Esophagus (tissue), 2 donors: ENCODE measurements around the gene SPATA16. TPM values are rescaled to one million over a fixed set of nuclear protein-coding genes. Genes with fewer than 3 reads are reported as not detected.
"Not testable (repeated sequence)": the region's sequence is repeated elsewhere in the genome, so short reads cannot be mapped to it uniquely, and the experiment has no call there.

Experiments used
- H3K27ac ChIP-seq, 2 donors: one replicate each; pipeline ENCODE4 v1.5.1; 2013; ENCODE audit warnings: low read depth in 2 of 2, mild to moderate bottlenecking in 2 of 2, inconsistent platforms in 1 of 2, low read length in 1 of 2, moderate library complexity in 1 of 2
- H3K27me3 ChIP-seq, 2 donors: one replicate each; pipeline ENCODE4 v1.6.1; 2013; ENCODE audit warnings: low read length in 2 of 2, control low read depth in 1 of 2, mild to moderate bottlenecking in 1 of 2; ENCODE audit not compliant: insufficient read depth in 2 of 2, control insufficient read depth in 1 of 2
- H3K36me3 ChIP-seq, 2 donors: one replicate each; pipeline ENCODE4 v1.6.1; 2013; ENCODE audit warnings: low read length in 1 of 2; ENCODE audit not compliant: control insufficient read depth in 2 of 2, insufficient read depth in 2 of 2
- H3K4me1 ChIP-seq, 2 donors: one replicate each; pipeline ENCODE4 v1.6.1; 2013; ENCODE audit warnings: low read length in 1 of 2; ENCODE audit not compliant: control insufficient read depth in 2 of 2, insufficient read depth in 2 of 2
- H3K4me3 ChIP-seq, 2 donors: one replicate each; pipeline ENCODE4 v1.5.1; 2013; ENCODE audit warnings: low read length in 2 of 2, mild to moderate bottlenecking in 2 of 2, low read depth in 1 of 2, moderate library complexity in 1 of 2
- H3K9me3 ChIP-seq, 2 donors: one replicate each; pipeline ENCODE4 v1.6.1; 2013; ENCODE audit warnings: mild to moderate bottlenecking in 2 of 2, low read depth in 1 of 2, low read length in 1 of 2, moderate library complexity in 1 of 2; ENCODE audit not compliant: control insufficient read depth in 2 of 2, insufficient read depth in 1 of 2
- WGBS, 2 donors: extraction: QIAGEN DNeasy Blood & Tissue Kit; methylation state at CpG; one replicate each; pipeline ENCODE4 v1.1.7; 2013; 5-methylcytosine and 5-hydroxymethylcytosine counted together
- polyA plus RNA-seq, 2 donors: library from polyadenylated mRNA; stranded (reverse); fragments of 200-250 nt; gene quantifications; one replicate each; pipeline ENCODE4 v1.2.3, GENCODE V29; 2013
- donor health status: healthy with polysubstance abuse.
- donor health status: Bipolar disorder and iron deficiency.

SPATA16 gene
- polyA plus RNA-seq, 2 donors = not detected

GRCh38 chr3:172882563-172882962 lies 258.5 kb downstream of the SPATA16 start:
- Histone ChIP-seq H3K36me3 (no peaks in the 10 kb centered on the region), H3K27ac (no peak overlapping the region), H3K4me1 (no peaks in the 10 kb centered on the region), H3K9me3 (no peaks in the 10 kb centered on the region), H3K27me3 (no peaks in the 10 kb centered on the region), H3K4me3 (no peak overlapping the region)
- 55 to 77% methylated on average over 1 of the region's 1 CpG for WGBS, 2 donors

DNA sequence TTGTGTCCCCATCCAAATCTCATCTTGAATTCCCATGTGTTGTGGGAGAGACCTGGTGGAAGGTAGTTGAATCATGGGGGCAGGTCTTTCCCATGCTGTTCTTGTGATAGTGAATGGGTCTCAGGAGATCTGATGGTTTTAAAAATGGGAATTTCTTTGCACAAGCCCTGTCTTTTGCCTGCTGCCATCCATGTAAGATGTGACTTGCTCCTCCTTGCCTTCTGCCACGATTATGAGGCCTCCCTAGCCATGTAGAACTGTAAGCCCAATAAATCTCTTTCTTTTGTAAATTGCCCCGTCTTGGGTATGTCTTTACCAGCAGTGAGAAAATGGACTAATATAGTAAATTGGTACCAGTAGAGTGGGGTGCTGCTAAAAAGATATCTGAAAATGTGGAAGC lies 261.7 kb downstream of the SPATA16 start:
- not testable (repeated sequence) for H3K4me1 ChIP-seq, H3K9me3 ChIP-seq, H3K27me3 ChIP-seq, H3K36me3 ChIP-seq, H3K27ac ChIP-seq, H3K4me3 ChIP-seq
- WGBS, 2 donors = 60 to 72% methylated on average over 2 of the region's 2 CpGs

- WGBS, 2 donors = 56 to 61% methylated on average over 4 of the region's 4 CpGs
These were observed 264.0 kb downstream of the SPATA16 start for GRCh38 chr3:172877011-172877410.

DNA sequence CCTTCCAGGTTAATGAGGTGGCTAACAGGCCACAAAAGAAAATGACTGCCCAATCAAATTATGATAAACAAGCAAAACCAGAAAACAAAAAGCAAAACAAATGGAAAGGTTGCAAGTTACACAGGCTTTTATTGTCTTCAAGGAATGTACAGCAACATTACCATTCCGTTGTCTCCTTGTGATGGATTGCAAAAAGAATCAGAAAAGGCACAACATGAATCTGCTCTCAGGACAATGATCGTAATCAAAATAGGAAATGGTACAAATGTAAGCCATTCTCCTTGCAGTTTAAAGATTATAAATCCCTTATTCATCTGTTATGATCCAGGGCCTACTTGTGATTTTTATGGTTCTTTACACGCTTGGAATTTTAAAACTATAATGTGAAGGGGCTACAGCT lies 264.7 kb downstream of the SPATA16 start:
- Histone ChIP-seq H3K27ac (no peak overlapping the region), H3K9me3 (no peaks in the 10 kb centered on the region), H3K27me3 (no peaks in the 10 kb centered on the region), H3K4me3 (no peak overlapping the region), H3K36me3 (no peaks in the 10 kb centered on the region), H3K4me1 (no peaks in the 10 kb centered on the region)
- 51 to 63% methylated on average over 3 of the region's 3 CpGs for WGBS, 2 donors

More at GRCh38 chr3:172877011-172877410, 264.0 kb downstream of the SPATA16 start:
- H3K4me1 ChIP-seq = no peaks in the 10 kb centered on the region
- H3K27me3 ChIP-seq = no peaks in the 10 kb centered on the region
- H3K9me3 ChIP-seq = no peaks in the 10 kb centered on the region
- H3K27ac ChIP-seq = no peak overlapping the region
- no peaks in the 10 kb centered on the region for H3K36me3 ChIP-seq
- H3K4me3 ChIP-seq = no peak overlapping the region

DNA sequence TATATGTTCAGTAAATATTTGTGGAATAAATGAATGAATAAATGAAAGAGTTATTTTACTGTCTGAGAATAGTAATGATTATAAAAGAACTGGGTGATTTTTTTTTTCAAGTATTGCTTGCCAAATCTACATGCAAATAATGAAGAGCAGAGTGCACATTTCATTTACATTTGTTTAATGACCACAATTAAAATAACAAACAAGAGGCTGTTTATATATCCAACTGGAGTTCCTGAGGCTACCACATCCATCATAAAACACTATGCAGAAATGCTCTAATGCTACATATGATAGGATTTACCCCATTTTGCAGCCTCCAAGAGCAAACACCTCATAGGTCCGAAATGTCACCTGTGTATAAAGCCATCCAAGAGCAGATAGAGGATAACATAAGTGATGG lies 266.0 kb downstream of the SPATA16 start:
- Histone ChIP-seq H3K4me1 (no peaks in the 10 kb centered on the region), H3K27me3 (no peaks in the 10 kb centered on the region), H3K27ac (no peak overlapping the region), H3K36me3 (no peaks in the 10 kb centered on the region), H3K4me3 (no peak overlapping the region), H3K9me3 (no peaks in the 10 kb centered on the region)
- 81 to 91% methylated on average over 1 of the region's 1 CpG for WGBS, 2 donors

DNA sequence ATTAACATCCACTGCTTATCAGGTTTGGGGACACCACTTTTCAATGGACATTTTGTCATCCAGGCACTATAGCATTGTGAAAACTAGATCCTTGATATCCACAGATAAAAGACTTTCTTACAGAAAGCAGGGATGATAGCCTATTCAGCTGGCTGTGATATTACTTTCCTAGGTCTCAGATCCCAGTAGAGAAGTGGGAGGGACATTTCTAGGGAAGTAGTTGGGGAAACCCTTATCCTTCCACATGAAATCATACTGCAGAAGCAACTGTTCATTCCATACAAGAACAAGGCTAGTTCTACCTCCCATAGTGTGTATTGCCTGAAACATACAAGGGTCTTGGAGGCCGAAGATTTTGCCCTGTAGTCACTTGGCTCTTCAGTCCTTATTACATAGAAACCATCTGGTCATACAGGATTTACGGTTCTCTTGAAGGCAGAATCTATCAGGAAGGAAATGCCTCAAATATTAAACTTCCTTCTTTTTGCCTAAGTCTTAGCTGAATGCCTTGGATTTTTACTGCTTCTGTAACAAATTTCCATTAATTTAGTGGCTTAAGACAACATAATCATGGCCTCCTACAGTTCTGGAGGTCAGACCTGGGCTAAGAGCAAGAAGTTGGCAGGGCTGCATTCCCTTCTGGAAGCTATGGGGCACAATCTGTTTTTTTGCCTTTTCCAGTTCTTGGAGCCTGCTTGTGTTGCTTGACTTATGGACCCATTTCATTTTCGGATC lies 271.1 kb downstream of the SPATA16 start:
- H3K4me3 ChIP-seq = no peak overlapping the region
- no peaks in the 10 kb centered on the region for H3K4me1 ChIP-seq
- no peaks in the 10 kb centered on the region for H3K36me3 ChIP-seq
- no peaks in the 10 kb centered on the region for H3K27me3 ChIP-seq
- 66 to 72% methylated on average over 3 of the region's 3 CpGs for WGBS, 2 donors
- H3K9me3 ChIP-seq = no peaks in the 10 kb centered on the region
- no peak overlapping the region for H3K27ac ChIP-seq

DNA sequence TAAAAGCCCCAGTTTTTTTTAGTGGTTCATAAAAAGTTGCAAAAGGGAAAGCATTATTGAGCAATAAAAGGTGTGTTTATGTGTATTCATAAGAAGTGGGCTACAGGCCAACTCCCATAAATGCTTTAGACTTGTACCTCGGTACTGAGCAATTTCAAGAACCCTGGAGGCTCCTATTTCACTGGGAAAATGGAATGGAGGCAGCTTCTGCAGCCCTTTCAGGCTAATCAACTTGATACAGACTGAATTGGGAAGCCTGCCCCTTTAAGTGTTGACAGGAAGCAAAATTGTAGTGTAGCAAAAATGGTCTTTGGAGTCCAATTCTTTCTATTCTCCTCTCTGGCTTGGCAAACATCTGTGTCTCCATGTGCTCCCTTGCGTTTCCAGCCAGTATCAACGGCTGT lies 271.7 kb downstream of the SPATA16 start:
- no peak overlapping the region for H3K27ac ChIP-seq
- H3K9me3 ChIP-seq = no peaks in the 10 kb centered on the region
- H3K4me3 ChIP-seq = no peak overlapping the region
- H3K4me1 ChIP-seq = no peaks in the 10 kb centered on the region
- H3K27me3 ChIP-seq = no peaks in the 10 kb centered on the region
- 20% methylated on average over 3 of the region's 3 CpGs for WGBS, 2 donors
- H3K36me3 ChIP-seq = no peaks in the 10 kb centered on the region

- Histone ChIP-seq H3K4me3 (no peak overlapping the region), H3K4me1 (no peaks in the 10 kb centered on the region), H3K27me3 (no peaks in the 10 kb centered on the region), H3K9me3 (no peaks in the 10 kb centered on the region), H3K36me3 (no peaks in the 10 kb centered on the region), H3K27ac (no peak overlapping the region)
- WGBS, 2 donors = 80 to 85% methylated on average over 2 of the region's 2 CpGs
These were observed 272.3 kb downstream of the SPATA16 start for GRCh38 chr3:172868582-172869200.

DNA sequence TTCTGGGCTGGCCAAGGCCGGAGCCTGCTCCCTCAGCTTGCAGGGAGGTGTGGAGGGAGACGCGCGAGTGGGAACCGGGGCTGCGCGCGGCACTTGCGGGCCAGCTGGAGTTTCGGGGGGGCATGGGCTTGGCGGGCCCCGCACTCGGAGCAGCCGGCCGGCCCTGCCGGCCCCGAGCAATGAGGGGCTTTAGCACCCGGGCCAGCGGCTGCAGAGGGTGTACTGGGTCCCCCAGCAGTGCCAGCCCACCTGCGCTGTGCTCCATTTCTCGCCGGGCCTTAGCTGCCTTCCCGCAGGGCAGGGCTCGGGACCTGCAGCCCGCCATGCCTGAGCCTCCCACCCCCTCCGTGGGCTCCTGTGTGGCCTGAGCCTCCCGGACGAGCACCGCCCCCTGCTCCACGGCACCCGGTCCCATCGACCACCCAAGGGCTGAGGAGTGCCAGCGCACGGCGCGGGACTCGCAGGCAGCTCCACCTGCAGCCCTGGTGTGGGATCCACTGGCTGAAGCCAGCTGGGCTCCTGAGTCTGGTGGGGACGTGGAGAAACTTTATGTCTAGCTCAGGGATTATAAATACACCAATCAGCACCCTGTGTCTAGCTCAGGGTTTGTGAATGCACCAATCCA lies 274.2 kb downstream of the SPATA16 start:
- H3K27me3 ChIP-seq, H3K27ac ChIP-seq, H3K4me1 ChIP-seq, H3K9me3 ChIP-seq, H3K4me3 ChIP-seq, H3K36me3 ChIP-seq: not testable (repeated sequence)
- 96 to 97% methylated on average over 30 to 38 of the region's 38 CpGs for WGBS, 2 donors
